Calu3 (cell line): ENCODE results near the gene SCYL2. TPM values are rescaled to one million over a fixed set of nuclear protein-coding genes. Genes with fewer than 3 reads are reported as not detected.

Experiments used
- BruUV-seq: library from RNA; stranded (reverse); fragments of 400-500 nt; replicated peaks from 2 replicates; lab custom pipeline; 2021; lab: Mats Ljungman, UMichigan
- CTCF ChIA-PET: fragments of 300-600 bp; sonication (Branson Sonifier 250); formaldehyde crosslinking; loops from one replicate; lab custom pipeline; 2022; ENCODE audit warnings: antibody characterized with exemption; lab: Charles Lee
- DNase-seq: peaks from one replicate; pipeline ENCODE4 v3.0.0; 2022
- H3K27ac Mint-ChIP-seq: one replicate; pipeline ENCODE4 v1.8.0; 2022; ENCODE audit warnings: mixed read lengths; ENCODE audit not compliant: unreplicated experiment
- H3K27me3 Mint-ChIP-seq: one replicate; pipeline ENCODE4 v1.8.0; 2022; ENCODE audit warnings: mixed read lengths; ENCODE audit not compliant: unreplicated experiment
- H3K36me3 Mint-ChIP-seq: one replicate; pipeline ENCODE4 v1.8.0; 2022; ENCODE audit warnings: mild to moderate bottlenecking, moderate library complexity, mixed read lengths; ENCODE audit not compliant: insufficient read depth, unreplicated experiment
- H3K4me1 Mint-ChIP-seq: one replicate; pipeline ENCODE4 v1.8.0; 2022; ENCODE audit warnings: mild to moderate bottlenecking, low read depth, mixed read lengths; ENCODE audit not compliant: unreplicated experiment
- H3K4me3 Mint-ChIP-seq: one replicate; pipeline ENCODE4 v1.8.0; 2022; ENCODE audit warnings: mild to moderate bottlenecking, low read depth, moderate library complexity, mixed read lengths; ENCODE audit not compliant: unreplicated experiment
- H3K9me3 Mint-ChIP-seq: one replicate; pipeline ENCODE4 v1.8.0; 2022; ENCODE audit warnings: low read depth, mixed read lengths; ENCODE audit not compliant: unreplicated experiment
- CTCF ChIP-seq: fragments of 200-600 bp; IDR thresholded peaks from one replicate; pipeline ENCODE4 v1.8.0; 2022; ENCODE audit warnings: antibody characterized with exemption; ENCODE audit not compliant: unreplicated experiment
- intact Hi-C: fragments of 100-400 bp; cut with micrococcal nuclease; formaldehyde crosslinking; loops from one replicate; pipeline ENCODE4 v1.10.0; 2022; ENCODE audit not compliant: unreplicated experiment
- total RNA-seq: library from RNA; stranded (reverse); gene quantifications from 2 replicates; pipeline ENCODE4 v1.2.3, GENCODE V29; 2022

Gene SCYL2
- total RNA-seq, 1 experiment from 2014 or later: 59.9 TPM

GRCh38 chr12:100388382-100388781, 121.4 kb downstream of the SCYL2 start:
- CTCF ChIA-PET: no interaction called here

More at GRCh38 chr12:100388382-100388781, 121.4 kb downstream of the SCYL2 start:
- no TSS peak for BruUV-seq
- TF ChIP-seq CTCF: no peak
- H3K4me1 Mint-ChIP-seq: no peaks in the 10 kb centered on the region
- no peak for DNase-seq
- no peaks in the 10 kb centered on the region for H3K27me3 Mint-ChIP-seq
- no peaks in the 10 kb centered on the region for H3K9me3 Mint-ChIP-seq
- H3K36me3 Mint-ChIP-seq: no peaks in the 10 kb centered on the region
- intact Hi-C loops: no loop called here
- no peak overlapping the region for H3K27ac Mint-ChIP-seq
- no peak overlapping the region for H3K4me3 Mint-ChIP-seq

Other genes with a start within 250 kb of the SCYL2 start
- gene BLTP3B, start 124.3 kb upstream of the SCYL2 start, total RNA-seq: 15.8 and 19.1 TPM in 2 replicates
- 35.2 and 35.4 TPM in 2 replicates for gene ACTR6, start 66.4 kb upstream of the SCYL2 start, total RNA-seq
- 1.9 and 3.7 TPM in 2 replicates for gene DEPDC4, start 98 bp upstream of the SCYL2 start, total RNA-seq
- not detected in 2 replicates for gene SLC17A8, start 89.9 kb downstream of the SCYL2 start, total RNA-seq
- 5.2 and 9.6 TPM in 2 replicates for gene NR1H4, start 206.7 kb downstream of the SCYL2 start, total RNA-seq